PC-3 (cell line): ENCODE results near the gene SAMD8.

Experiments used
- CTCF ChIP-seq: fragments of 300-600 bp; sonication (generic); conservative IDR thresholded peaks from 2 replicates; pipeline ENCODE4 v1.5.1; 2017; ENCODE audit warnings: antibody characterized with exemption, low read depth, mild to moderate bottlenecking, low read length
- EZH2phosphoT487 ChIP-seq: fragments of 300-600 bp; sonication (generic); IDR thresholded peaks from 2 replicates; pipeline ENCODE4 v1.6.1; 2018; ENCODE audit warnings: mild to moderate bottlenecking, antibody characterized with exemption, low read length, borderline replicate concordance

DNA sequence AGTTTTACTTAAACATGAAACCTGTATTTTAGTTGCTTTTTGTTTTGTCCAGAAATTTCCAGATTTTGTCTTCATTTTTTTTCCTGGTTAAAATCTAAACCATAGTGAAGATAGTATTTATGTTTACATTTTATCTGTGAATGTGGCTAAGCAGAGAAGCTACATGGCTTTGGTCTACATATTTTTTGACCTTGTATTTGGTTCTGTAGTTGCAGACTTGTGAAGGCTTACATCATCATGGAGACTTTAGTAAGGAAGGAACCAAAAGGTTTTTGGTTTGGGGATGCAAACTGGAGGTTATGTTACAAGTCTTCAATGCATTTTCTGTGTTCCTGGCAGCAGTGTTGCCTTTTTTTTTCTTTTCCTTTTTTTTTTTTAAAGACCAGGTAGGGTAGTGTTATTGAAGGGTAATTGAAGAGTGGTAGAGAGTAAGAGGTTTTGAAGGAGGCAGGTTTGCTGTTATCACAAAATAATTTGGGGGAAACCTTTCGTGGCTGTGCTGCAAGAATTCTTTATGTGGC lies 68.3 kb downstream of the SAMD8 start:
- no peak for TF ChIP-seq EZH2phosphoT487
- no peak for TF ChIP-seq CTCF
